ENCODE measurements around the gene MRTFA.
A peak's percentile ranks its signal among the peaks of the same experiment; 100 is the strongest.
"Not testable (repeated sequence)": the region's sequence is repeated elsewhere in the genome, so short reads cannot be mapped to it uniquely, and the experiment has no call there.

Gene MRTFA

GRCh38 chr22:40636380-40637182, at the start of gene MRTFA:
Gene MRTFA (minus strand): TSS chr22:40636719.
- DNase-seq: peak; percentile 98

GRCh38 chr22:40685406-40685805, 48.9 kb upstream of the MRTFA start:
- no peak for DNase-seq

- no peak for DNase-seq
Observed at GRCh38 chr22:40684728-40685127, 48.2 kb upstream of the MRTFA start.

- DNase-seq: no peak
Observed at GRCh38 chr22:40681451-40681850, 44.9 kb upstream of the MRTFA start.

- no peak for DNase-seq
Observed at GRCh38 chr22:40680819-40681183, 44.3 kb upstream of the MRTFA start.

GRCh38 chr22:40679964-40680818, 43.7 kb upstream of the MRTFA start:
- DNase-seq: no peak

- no peak for DNase-seq
Observed at GRCh38 chr22:40679249-40679963, 42.9 kb upstream of the MRTFA start, which contains the start of gene MCHR1. Gene MCHR1 (plus strand): TSS chr22:40679484. CDS start chr22:40679653, 169 bp downstream.

GRCh38 chr22:40678493-40679248, 42.2 kb upstream of the MRTFA start:
- DNase-seq: no peak

- DNase-seq: no peak
Observed at GRCh38 chr22:40676644-40677043, 40.1 kb upstream of the MRTFA start.

GRCh38 chr22:40676166-40676565, 39.6 kb upstream of the MRTFA start:
- not testable (repeated sequence) for DNase-seq

GRCh38 chr22:40674274-40674673, 37.8 kb upstream of the MRTFA start:
- no peak for DNase-seq

GRCh38 chr22:40673017-40673416, 36.5 kb upstream of the MRTFA start:
- no peak for DNase-seq

- no peak for DNase-seq
Observed at GRCh38 chr22:40671796-40672360, 35.4 kb upstream of the MRTFA start.

- no peak for DNase-seq
Observed at GRCh38 chr22:40671369-40671768, 34.9 kb upstream of the MRTFA start.

GRCh38 chr22:40670058-40670457, 33.5 kb upstream of the MRTFA start:
- DNase-seq: no peak

GRCh38 chr22:40668611-40669411, 32.3 kb upstream of the MRTFA start:
- no peak for DNase-seq

GRCh38 chr22:40666151-40666848, 29.8 kb upstream of the MRTFA start:
- DNase-seq: peak; percentile 86

- peak; percentile 93 for DNase-seq
Observed at GRCh38 chr22:40665312-40665711, 28.8 kb upstream of the MRTFA start.

- DNase-seq: no peak
Observed at GRCh38 chr22:40661671-40662070, 25.2 kb upstream of the MRTFA start.

GRCh38 chr22:40660730-40661129, 24.2 kb upstream of the MRTFA start:
- no peak for DNase-seq

GRCh38 chr22:40659166-40659565, 22.6 kb upstream of the MRTFA start:
- no peak for DNase-seq

Measured in NCI-H446 treated with DMSO at 0.1 percent for 48 hours (cell line).